HepG2 (cell line): ENCODE measurements around the gene PHEX.

Experiments
- CCDC6 ChIP-seq: sonication (generic); formaldehyde crosslinking; IDR thresholded peaks from 2 replicates; pipeline ENCODE4 v1.8.1; 2022; ENCODE audit warnings: mild to moderate bottlenecking, missing genetic modification reagents, moderate library complexity
- CTCF ChIP-seq: sonication (generic); formaldehyde crosslinking; IDR thresholded peaks from 2 replicates; pipeline ENCODE4 v1.5.0; 2020; ENCODE audit warnings: mild to moderate bottlenecking, missing genetic modification reagents, moderate library complexity
- ZFAT ChIP-seq: sonication (generic); formaldehyde crosslinking; conservative IDR thresholded peaks from 2 replicates; pipeline ENCODE4 v1.8.1; 2023; ENCODE audit warnings: missing genetic modification reagents, inconsistent platforms
- ZNF274 ChIP-seq: sonication (generic); formaldehyde crosslinking; IDR thresholded peaks from 2 replicates; pipeline ENCODE4 v1.5.1; 2020; ENCODE audit warnings: mild to moderate bottlenecking, missing genetic modification reagents

- TF ChIP-seq CTCF (CRISPR knock-in tag) (no peak), ZNF274 (CRISPR knock-in tag) (no peak), CCDC6 (CRISPR knock-in tag) (no peak), ZFAT (CRISPR knock-in tag) (no peak)
Measured at GRCh38 chrX:22249371-22249770, 217.2 kb downstream of the PHEX start.
